ENCODE measurements around the gene OPCML.

DNA sequence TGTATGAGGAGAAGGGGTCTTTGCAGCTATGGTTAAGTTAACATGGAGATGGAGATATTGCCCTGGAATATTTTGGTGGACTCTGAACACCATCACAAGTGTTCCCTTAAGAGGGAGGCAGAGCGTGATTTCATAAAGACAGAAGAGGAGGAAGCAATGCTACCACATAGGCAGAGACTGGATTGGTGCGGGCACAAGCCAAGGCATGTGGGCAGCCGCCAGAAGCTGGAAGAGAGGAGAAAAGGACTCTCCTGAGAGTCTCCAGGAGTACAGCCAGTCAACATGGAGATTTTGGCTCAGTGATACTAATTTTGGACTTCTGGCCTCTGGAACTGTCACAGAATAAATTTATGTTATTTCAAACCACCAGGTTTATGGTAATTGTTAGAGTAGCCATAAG lies 231.6 kb downstream of the OPCML start:
- TF ChIP-seq, protein P1, sequence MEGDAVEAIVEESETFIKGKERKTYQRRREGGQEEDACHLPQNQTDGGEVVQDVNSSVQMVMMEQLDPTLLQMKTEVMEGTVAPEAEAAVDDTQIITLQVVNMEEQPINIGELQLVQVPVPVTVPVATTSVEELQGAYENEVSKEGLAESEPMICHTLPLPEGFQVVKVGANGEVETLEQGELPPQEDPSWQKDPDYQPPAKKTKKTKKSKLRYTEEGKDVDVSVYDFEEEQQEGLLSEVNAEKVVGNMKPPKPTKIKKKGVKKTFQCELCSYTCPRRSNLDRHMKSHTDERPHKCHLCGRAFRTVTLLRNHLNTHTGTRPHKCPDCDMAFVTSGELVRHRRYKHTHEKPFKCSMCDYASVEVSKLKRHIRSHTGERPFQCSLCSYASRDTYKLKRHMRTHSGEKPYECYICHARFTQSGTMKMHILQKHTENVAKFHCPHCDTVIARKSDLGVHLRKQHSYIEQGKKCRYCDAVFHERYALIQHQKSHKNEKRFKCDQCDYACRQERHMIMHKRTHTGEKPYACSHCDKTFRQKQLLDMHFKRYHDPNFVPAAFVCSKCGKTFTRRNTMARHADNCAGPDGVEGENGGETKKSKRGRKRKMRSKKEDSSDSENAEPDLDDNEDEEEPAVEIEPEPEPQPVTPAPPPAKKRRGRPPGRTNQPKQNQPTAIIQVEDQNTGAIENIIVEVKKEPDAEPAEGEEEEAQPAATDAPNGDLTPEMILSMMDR (IDR thresholded peaks at IDR 0.05; ENCODE audit: low read length) = no peak
- no peak for TF ChIP-seq EZH2 (optimal IDR thresholded peaks at IDR 0.05; ENCODE audit: low read depth, low read length)
- no peak for TF ChIP-seq EZH2phosphoT487 (IDR thresholded peaks at IDR 0.05; ENCODE audit: low read length)
